ENCODE measurements around the gene MYO16. TPM values are rescaled to one million over a fixed set of nuclear protein-coding genes. Genes with fewer than 3 reads are reported as not detected.

Gene MYO16
- total and polyA plus RNA-seq, 2 donors (not counting 1 experiment from before 2014, with no cell fraction given), result under 0.01 to 0.01 TPM

- no peak overlapping the region for H3K4me3 ChIP-seq (replicated peaks in 1 of 4; ENCODE audit: control extremely low read depth in 1 of 4, insufficient read depth in 1 of 4, low read depth in 3 of 4, low read length in 4 of 4)
- H3K4me2 ChIP-seq (ENCODE audit: extremely low read depth, insufficient read depth, low read length), result no peak overlapping the region
- no peaks in the 10 kb centered on the region for H3K27me3 ChIP-seq (ENCODE audit: control insufficient read depth, insufficient read depth, low read length)
- H3K27ac ChIP-seq (ENCODE audit: insufficient read depth, low read length), result no peak overlapping the region
- H3K9ac ChIP-seq (ENCODE audit: insufficient read depth, low read length), result no peak overlapping the region
- no peaks in the 10 kb centered on the region for H3K36me3 ChIP-seq (ENCODE audit: control insufficient read depth, insufficient read depth, low read length)
- no peak for DNase-seq (ENCODE audit: low read depth in 2 of 2)
- no peak overlapping the region for H2AFZ ChIP-seq (ENCODE audit: low read length)
- no peaks in the 10 kb centered on the region for H4K20me1 ChIP-seq (ENCODE audit: control insufficient read depth, extremely low read depth, insufficient read depth, low read length)
- H3K4me1 ChIP-seq (ENCODE audit: control insufficient read depth, extremely low read depth, insufficient read depth, low read length), result peaks cover 2% of the 10 kb centered on the region
- H3K9me3 ChIP-seq (ENCODE audit: control insufficient read depth, insufficient read depth, low read depth, low read length), result no peaks in the 10 kb centered on the region
- TF ChIP-seq EZH2 (IDR thresholded peaks at IDR 0.05; ENCODE audit: low read length, missing control alignments), result no peak
- no peak for TF ChIP-seq CTCF (conservative IDR thresholded peaks at IDR 0.05 in 1 of 2, IDR thresholded peaks at IDR 0.05 in 1 of 2; ENCODE audit: low read depth in 1 of 2, low read length in 2 of 2)
- no peaks in the 10 kb centered on the region for H3K79me2 ChIP-seq (ENCODE audit: control insufficient read depth, insufficient read depth, low read length)
Measured at GRCh38 chr13:108897955-108898354, 268.5 kb downstream of the MYO16 start.

- Histone ChIP-seq H3K27me3 (ENCODE audit: control insufficient read depth, insufficient read depth, low read length) (no peaks in the 10 kb centered on the region), H3K4me2 (ENCODE audit: extremely low read depth, insufficient read depth, low read length) (no peak overlapping the region), H3K9me3 (ENCODE audit: control insufficient read depth, insufficient read depth, low read depth, low read length) (no peaks in the 10 kb centered on the region), H2AFZ (ENCODE audit: low read length) (no peak overlapping the region), H3K9ac (ENCODE audit: insufficient read depth, low read length) (no peak overlapping the region), H3K4me3 (replicated peaks in 1 of 4; ENCODE audit: control extremely low read depth in 1 of 4, insufficient read depth in 1 of 4, low read depth in 3 of 4, low read length in 4 of 4) (no peak overlapping the region), H3K79me2 (ENCODE audit: control insufficient read depth, insufficient read depth, low read length) (no peaks in the 10 kb centered on the region), H3K27ac (ENCODE audit: insufficient read depth, low read length) (no peak overlapping the region), H3K36me3 (ENCODE audit: control insufficient read depth, insufficient read depth, low read length) (no peaks in the 10 kb centered on the region), H3K4me1 (ENCODE audit: control insufficient read depth, extremely low read depth, insufficient read depth, low read length) (peaks cover 2% of the 10 kb centered on the region), H4K20me1 (ENCODE audit: control insufficient read depth, extremely low read depth, insufficient read depth, low read length) (no peaks in the 10 kb centered on the region)
- DNase-seq (ENCODE audit: low read depth in 2 of 2), result no peak
- TF ChIP-seq EZH2 (IDR thresholded peaks at IDR 0.05; ENCODE audit: low read length, missing control alignments) (no peak), CTCF (conservative IDR thresholded peaks at IDR 0.05 in 1 of 2, IDR thresholded peaks at IDR 0.05 in 1 of 2; ENCODE audit: low read depth in 1 of 2, low read length in 2 of 2) (no peak)
Measured at GRCh38 chr13:108902405-108903155, 273.2 kb downstream of the MYO16 start.

GRCh38 chr13:108903613-108904012 lies 274.2 kb downstream of the MYO16 start:
- H3K4me1 ChIP-seq (ENCODE audit: control insufficient read depth, extremely low read depth, insufficient read depth, low read length), result peaks cover 2% of the 10 kb centered on the region
- H3K4me3 ChIP-seq (replicated peaks in 1 of 4; ENCODE audit: control extremely low read depth in 1 of 4, insufficient read depth in 1 of 4, low read depth in 3 of 4, low read length in 4 of 4), result no peak overlapping the region
- H3K27ac ChIP-seq (ENCODE audit: insufficient read depth, low read length), result no peak overlapping the region
- TF ChIP-seq EZH2 (IDR thresholded peaks at IDR 0.05; ENCODE audit: low read length, missing control alignments) (no peak), CTCF (conservative IDR thresholded peaks at IDR 0.05 in 1 of 2, IDR thresholded peaks at IDR 0.05 in 1 of 2; ENCODE audit: low read depth in 1 of 2, low read length in 2 of 2) (no peak)
- no peaks in the 10 kb centered on the region for H3K9me3 ChIP-seq (ENCODE audit: control insufficient read depth, insufficient read depth, low read depth, low read length)
- no peak overlapping the region for H3K4me2 ChIP-seq (ENCODE audit: extremely low read depth, insufficient read depth, low read length)
- H3K27me3 ChIP-seq (ENCODE audit: control insufficient read depth, insufficient read depth, low read length), result no peaks in the 10 kb centered on the region
- DNase-seq (ENCODE audit: low read depth in 2 of 2), result no peak
- no peak overlapping the region for H2AFZ ChIP-seq (ENCODE audit: low read length)
- no peaks in the 10 kb centered on the region for H4K20me1 ChIP-seq (ENCODE audit: control insufficient read depth, extremely low read depth, insufficient read depth, low read length)
- H3K36me3 ChIP-seq (ENCODE audit: control insufficient read depth, insufficient read depth, low read length), result no peaks in the 10 kb centered on the region
- no peak overlapping the region for H3K9ac ChIP-seq (ENCODE audit: insufficient read depth, low read length)
- H3K79me2 ChIP-seq (ENCODE audit: control insufficient read depth, insufficient read depth, low read length), result no peaks in the 10 kb centered on the region
